Uterus (tissue), 4 donors: ENCODE data around the gene CDC123. TPM values are rescaled to one million over a fixed set of nuclear protein-coding genes. Genes with fewer than 3 reads are reported as not detected.

ENCODE experiments used
- DNase-seq, 2 donors: peaks; one replicate each; pipeline ENCODE4 v3.0.0-alpha.2; 2019 to 2020
- H3K27ac ChIP-seq, 2 donors: fragments of 200-600 bp; sonication (generic); 1 replicate in 1 of 2; 2 replicates in 1 of 2; pipeline ENCODE4 v1.5.1; 2016 to 2018
- H3K27me3 ChIP-seq, 2 donors: fragments of 200-600 bp; sonication (generic); one replicate each; pipeline ENCODE4 v1.5.1; 2018 to 2019; ENCODE audit warnings: control low read depth in 1 of 2
- H3K36me3 ChIP-seq, 2 donors: fragments of 200-600 bp; sonication (generic); one replicate each; pipeline ENCODE4 v1.5.1; 2019; ENCODE audit warnings: control low read depth in 1 of 2
- H3K4me1 ChIP-seq, 2 donors: fragments of 200-600 bp; sonication (generic); one replicate each; pipeline ENCODE4 v1.5.1; 2018 to 2019; ENCODE audit warnings: control low read depth in 1 of 2
- H3K4me3 ChIP-seq, 2 donors: fragments of 200-600 bp; sonication (generic); 1 replicate in 1 of 2; 2 replicates in 1 of 2; pipeline ENCODE4 v1.5.1; 2018 to 2019; ENCODE audit warnings: mild to moderate bottlenecking in 1 of 2
- H3K9me3 ChIP-seq, 2 donors: fragments of 200-600 bp; sonication (generic); one replicate each; pipeline ENCODE4 v1.5.1; 2019; ENCODE audit warnings: control low read depth in 1 of 2
- CTCF ChIP-seq, 4 experiments: fragments of 200-600 bp in 2 of 4; fragments of 450-650 bp in 2 of 4; sonication (generic) in 2 of 4; IDR thresholded peaks; one replicate each; pipeline ENCODE4 v1.5.1; 2016 to 2019; ENCODE audit warnings: antibody characterized with exemption in 4 of 4, mild to moderate bottlenecking in 2 of 4, moderate library complexity in 1 of 4
- POLR2A ChIP-seq, 2 donors: fragments of 450-650 bp; IDR thresholded peaks; one replicate each; pipeline ENCODE4 v1.6.1; 2016; ENCODE audit warnings: antibody characterized with exemption in 2 of 2, mild to moderate bottlenecking in 1 of 2, moderate library complexity in 1 of 2
- intact Hi-C: fragments of 100-400 bp; cut with DNase I; formaldehyde crosslinking; loops from one replicate; pipeline ENCODE4 v1.15.1; 2023; ENCODE audit warnings: low total_unique reads
- total RNA-seq, 4 donors: library from RNA; depleted of rRNA in 3 of 4; stranded (reverse); fragments of >200 nt in 3 of 4; gene quantifications; one replicate each; pipeline versions ENCODE4 v1.1.0 to v1.2.4, GENCODE V29; 2014 to 2023
- donor health status: DM: yes; HTN: yes; CAD: no.

CDC123 gene
- total RNA-seq, result 10 to 100 TPM in 3 of 4 donors, 1 to 10 TPM in 1; 6.2 to 95.5 (median 34.3) TPM

GRCh38 chr10:12195603-12196506 is at the start of gene CDC123, which contains the start of gene NUDT5:
Gene CDC123, plus strand, starts transcription at chr10:12196188. Its CDS starts 58 bp downstream, at chr10:12196246.
Gene NUDT5, minus strand, starts transcription at chr10:12195891. Its CDS starts 9,600 bp downstream, at chr10:12186291.
- Histone ChIP-seq H3K4me1 (peaks cover 0 to 11% of the 10 kb centered on the region in 2 donors), H3K9me3 (no peaks in the 10 kb centered on the region), H3K27me3 (no peaks in the 10 kb centered on the region), H3K4me3 (peak within 1 kb of the TSS; percentile 88 to 89), H3K36me3 (no peaks in the 10 kb centered on the region), H3K27ac (peak within 1 kb of the TSS; percentile 95 to 97)
- DNase-seq, result peak; percentile 80 to 86
- intact Hi-C loops, result no loop called here
- TF ChIP-seq CTCF (IDR thresholded peaks at IDR 0.05) (peak in 1 of 4 experiments; percentile 20), POLR2A (IDR thresholded peaks at IDR 0.05) (peak in 1 of 2 donors; percentile 2)

- H3K4me1 ChIP-seq, result no peaks in the 10 kb centered on the region
- H3K36me3 ChIP-seq, result no peaks in the 10 kb centered on the region
- H3K9me3 ChIP-seq, result no peaks in the 10 kb centered on the region
- TF ChIP-seq CTCF (IDR thresholded peaks at IDR 0.05) (no peak), POLR2A (IDR thresholded peaks at IDR 0.05) (no peak)
- H3K27me3 ChIP-seq, result no peaks in the 10 kb centered on the region
- DNase-seq, result no peak
- no peak overlapping the region for H3K4me3 ChIP-seq
- H3K27ac ChIP-seq, result no peak overlapping the region
- intact Hi-C loops, result no loop called here
Measured at GRCh38 chr10:12150163-12150562, 45.8 kb upstream of the CDC123 start.

GRCh38 chr10:12154516-12154915 is 41.5 kb upstream of the CDC123 start:
- Histone ChIP-seq H3K27ac (no peak overlapping the region), H3K36me3 (no peaks in the 10 kb centered on the region), H3K4me1 (no peaks in the 10 kb centered on the region), H3K9me3 (no peaks in the 10 kb centered on the region), H3K27me3 (no peaks in the 10 kb centered on the region), H3K4me3 (no peak overlapping the region)
- TF ChIP-seq CTCF (IDR thresholded peaks at IDR 0.05), result no peak
- TF ChIP-seq POLR2A (IDR thresholded peaks at IDR 0.05), result no peak
- intact Hi-C loops, result no loop called here
- no peak for DNase-seq

GRCh38 chr10:12156367-12157123 is 39.4 kb upstream of the CDC123 start:
- H3K9me3 ChIP-seq, result no peaks in the 10 kb centered on the region
- no peaks in the 10 kb centered on the region for H3K27me3 ChIP-seq
- DNase-seq, result no peak
- no peak overlapping the region for H3K27ac ChIP-seq
- H3K4me1 ChIP-seq, result no peaks in the 10 kb centered on the region
- intact Hi-C loops, result no loop called here
- H3K4me3 ChIP-seq, result no peak overlapping the region
- no peaks in the 10 kb centered on the region for H3K36me3 ChIP-seq
- TF ChIP-seq CTCF (IDR thresholded peaks at IDR 0.05), result no peak
- no peak for TF ChIP-seq POLR2A (IDR thresholded peaks at IDR 0.05)
